Measurements from ENCODE around the gene WWOX.

DNA sequence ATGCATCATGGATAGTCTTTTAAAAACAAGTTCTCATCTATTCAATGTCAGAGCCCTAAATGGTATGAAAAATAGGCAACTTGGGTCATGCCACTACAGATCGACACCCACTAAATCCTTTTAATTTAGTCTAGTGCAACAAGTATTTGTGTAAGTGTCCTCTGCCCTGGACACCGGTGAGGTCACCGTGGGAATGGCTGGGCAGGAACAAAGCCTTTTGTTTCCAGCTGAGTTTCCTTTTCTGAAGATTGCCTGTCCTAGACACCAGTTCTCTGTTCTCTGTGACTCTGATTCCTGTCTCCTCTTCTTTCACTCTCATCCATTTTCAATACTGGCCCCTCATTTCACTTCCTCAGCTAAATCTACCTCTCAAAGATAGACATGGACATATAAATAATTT lies 1054.6 kb downstream of the WWOX start:
- TF ChIP-seq POLR2AphosphoS5 (IDR thresholded peaks at IDR 0.05; ENCODE audit: low read depth, low read length) = no peak
- no peak for TF ChIP-seq TAF1 (IDR thresholded peaks at IDR 0.05; ENCODE audit: borderline replicate concordance, insufficient read depth, low read length)
